ENCODE data around the gene WNT9A.
"Not testable (repeated sequence)": the region's sequence is repeated elsewhere in the genome, so short reads cannot be mapped to it uniquely, and the experiment has no call there.

The WNT9A gene

DNA sequence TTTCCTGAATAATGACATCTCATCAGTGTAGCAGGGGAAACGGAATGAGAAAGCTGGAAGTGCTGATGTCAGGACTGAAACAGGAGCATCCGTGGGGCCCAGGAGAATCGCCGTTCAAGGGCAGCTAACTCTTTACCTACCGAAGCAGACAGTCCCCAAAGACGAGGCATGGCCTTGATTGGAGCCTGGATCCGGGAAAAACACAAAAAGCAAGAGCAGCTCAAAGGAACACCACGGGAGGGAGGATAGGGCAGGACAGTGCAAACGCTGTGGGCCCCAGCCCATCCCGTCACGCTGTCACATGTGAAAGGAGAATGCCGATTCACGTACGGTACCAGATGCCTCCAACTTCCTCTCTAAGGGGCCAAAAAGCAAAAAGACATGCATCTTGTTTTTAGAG, 34.9 kb downstream of the WNT9A start:
- DNase-seq (ENCODE audit: low read depth in 2 of 3, low spot score in 2 of 3): no peak

DNA sequence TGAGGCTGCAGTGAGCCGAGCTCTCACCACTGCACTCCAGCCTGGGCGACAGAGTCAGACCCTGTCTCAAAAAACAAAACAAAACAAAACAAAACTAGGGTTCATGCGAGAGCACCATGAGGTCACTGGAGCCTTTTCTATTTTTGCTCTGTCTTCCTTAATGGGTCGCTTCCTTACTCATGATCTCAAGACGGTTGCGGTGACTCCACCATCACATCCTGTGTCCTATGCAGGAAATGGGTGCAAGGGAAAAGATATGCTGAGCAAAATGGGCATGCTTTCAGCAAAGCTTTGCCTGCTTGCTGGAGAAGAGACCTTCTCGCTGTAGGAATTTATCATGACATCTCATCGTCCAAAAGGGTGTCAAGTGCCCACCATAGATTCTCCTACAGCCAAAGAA, 36.4 kb downstream of the WNT9A start:
- no peak for DNase-seq (ENCODE audit: low read depth in 2 of 3, low spot score in 2 of 3)

DNA sequence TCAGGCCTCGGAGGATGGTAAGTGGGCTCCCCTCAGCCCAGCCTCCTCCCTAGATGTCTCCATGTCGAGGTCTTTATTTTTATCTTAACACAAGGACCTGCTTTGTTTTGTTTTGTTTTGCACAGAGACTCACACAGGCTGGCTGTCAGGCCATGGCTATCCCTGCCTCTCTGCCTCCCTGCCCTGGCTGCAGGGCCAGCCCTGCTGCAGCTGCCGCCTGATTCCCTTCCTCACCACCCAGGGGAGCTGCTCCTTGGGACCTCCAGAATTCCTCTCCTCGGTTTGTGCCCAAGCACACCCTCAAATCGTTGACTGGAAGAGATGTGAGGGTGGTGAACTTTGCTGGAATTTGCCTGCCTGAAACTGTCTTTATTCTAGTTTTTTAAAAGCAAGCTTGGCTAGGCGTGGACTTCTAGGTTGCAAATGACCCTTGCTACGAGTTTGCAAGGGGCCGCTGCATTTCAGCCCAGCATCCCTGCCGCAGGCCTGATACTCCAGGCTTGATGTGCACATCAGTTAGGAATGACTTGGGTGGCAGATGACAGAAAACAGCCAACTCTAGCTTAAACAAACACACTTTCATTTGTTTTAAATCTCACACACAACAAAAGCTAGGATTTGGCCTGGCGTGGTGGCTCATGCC, 37.1 kb downstream of the WNT9A start:
- no peak for DNase-seq (ENCODE audit: low read depth in 2 of 3, low spot score in 2 of 3)

DNA sequence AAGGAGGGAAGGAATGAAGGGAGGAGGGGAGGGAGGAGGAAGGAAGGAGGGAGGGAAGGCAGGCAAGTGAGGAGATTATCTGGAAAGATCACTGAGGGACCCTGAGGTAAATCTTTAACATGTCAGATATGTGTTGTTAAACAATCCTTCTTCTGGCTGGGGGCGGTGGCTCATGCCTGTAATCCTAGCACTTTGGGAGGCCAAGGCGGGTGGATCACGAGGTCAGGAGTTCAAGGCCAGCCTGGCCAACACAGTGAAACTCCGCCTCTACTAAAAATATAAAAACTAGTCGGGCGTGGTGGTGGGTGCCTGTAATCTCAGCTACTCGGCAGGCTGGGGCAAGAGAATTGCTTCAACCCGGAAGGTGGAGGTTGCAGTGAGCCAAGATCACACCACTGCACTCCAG, 37.8 kb downstream of the WNT9A start:
- not testable (repeated sequence) for DNase-seq (ENCODE audit: low read depth in 2 of 3, low spot score in 2 of 3)

DNA sequence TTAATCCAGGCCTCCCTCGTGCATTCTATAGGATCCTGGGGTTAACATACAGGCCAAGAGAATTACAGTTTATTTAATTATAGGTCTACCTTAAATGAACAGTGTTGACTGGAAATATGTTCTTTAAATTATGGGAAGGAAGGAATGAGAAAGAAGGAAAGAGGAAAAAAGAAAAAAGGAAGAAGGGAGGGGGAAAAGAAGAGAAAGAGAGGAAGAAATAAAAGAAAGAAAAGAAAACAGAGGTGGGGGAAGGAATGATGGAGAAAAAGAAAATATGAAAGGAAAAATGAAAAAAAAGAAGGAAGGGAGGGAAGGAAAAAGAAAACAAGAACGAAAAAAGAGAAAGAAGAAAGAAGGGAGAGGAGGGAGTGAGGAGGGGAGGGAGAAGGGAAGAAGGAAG, 38.5 kb downstream of the WNT9A start:
- no peak for DNase-seq (ENCODE audit: low read depth in 2 of 3, low spot score in 2 of 3)

DNA sequence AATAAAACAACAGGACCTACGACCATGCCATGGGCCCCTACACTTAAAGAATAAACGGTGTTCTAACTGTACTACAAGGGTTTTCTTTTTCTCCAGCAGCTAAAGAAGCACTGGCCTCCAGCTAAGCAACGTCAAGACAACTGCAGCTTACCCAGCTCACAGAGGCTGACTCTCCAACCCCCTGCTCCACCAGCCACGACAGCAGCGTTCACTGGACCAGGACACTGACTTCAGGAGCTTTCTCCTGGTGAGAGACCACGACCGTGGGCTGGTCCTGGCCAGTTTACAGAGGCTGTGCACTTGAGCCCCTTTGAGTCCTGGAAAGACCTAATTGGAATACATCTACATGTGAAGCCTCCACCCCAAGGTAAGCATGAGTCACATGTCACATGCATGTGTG, 39.4 kb downstream of the WNT9A start:
- no peak for DNase-seq (ENCODE audit: low read depth in 2 of 3, low spot score in 2 of 3)

DNA sequence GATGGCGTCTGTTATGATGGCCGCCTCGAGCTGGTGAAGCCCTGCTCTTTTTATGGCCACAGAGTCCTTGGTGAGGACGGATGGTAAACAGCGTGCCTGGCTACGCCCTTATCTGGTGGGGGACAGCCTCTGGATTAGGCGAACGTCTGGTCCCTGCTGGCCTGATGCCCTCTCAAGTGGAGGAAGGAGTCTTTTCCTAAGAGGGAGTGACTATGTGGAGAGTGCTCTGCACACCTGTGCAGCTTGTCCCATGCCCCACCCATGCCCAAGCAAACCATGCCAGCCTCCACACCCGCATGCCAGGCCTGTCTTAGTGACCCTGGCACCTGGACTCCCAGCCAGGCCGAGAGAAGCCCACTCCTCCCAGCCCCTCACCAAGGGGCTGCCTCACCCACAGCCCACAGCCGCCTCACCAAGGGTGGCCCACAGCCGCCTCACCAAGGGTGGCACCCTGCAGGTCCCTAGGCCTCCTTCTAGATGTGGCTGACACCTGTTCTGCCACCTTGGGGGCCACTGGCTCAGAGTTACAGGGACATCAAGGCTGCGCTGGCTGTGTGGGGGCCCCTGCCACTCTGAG, 40.2 kb downstream of the WNT9A start:
- DNase-seq (ENCODE audit: low read depth in 2 of 3, low spot score in 2 of 3): no peak

DNA sequence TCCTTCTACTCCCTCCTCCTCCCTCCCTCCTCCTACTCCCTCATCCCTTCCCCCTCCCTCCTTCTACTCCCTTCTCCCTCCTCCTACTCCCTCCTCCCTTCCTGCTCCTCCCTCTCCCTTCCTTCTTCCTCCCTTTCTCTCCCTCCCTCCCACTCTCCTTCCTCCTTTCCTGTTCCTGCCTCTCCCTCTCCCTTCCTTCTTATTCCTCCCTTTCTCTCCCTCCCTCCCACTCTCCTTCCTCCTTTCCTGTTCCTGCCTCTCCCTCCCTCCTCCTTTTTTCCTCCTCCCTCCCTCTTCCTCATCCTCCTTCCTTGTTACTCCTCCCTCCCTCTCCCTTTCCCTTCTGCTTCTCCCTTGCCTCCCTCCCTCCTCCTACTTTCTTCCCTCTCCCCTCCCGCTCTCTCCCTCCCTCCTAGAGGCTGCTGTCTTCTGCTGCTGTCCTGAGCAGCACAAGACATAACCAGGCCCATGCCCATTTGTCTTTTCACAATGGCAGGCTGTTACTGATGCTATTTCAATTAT, 41.1 kb downstream of the WNT9A start:
- DNase-seq (ENCODE audit: low read depth in 2 of 3, low spot score in 2 of 3): no peak

DNA sequence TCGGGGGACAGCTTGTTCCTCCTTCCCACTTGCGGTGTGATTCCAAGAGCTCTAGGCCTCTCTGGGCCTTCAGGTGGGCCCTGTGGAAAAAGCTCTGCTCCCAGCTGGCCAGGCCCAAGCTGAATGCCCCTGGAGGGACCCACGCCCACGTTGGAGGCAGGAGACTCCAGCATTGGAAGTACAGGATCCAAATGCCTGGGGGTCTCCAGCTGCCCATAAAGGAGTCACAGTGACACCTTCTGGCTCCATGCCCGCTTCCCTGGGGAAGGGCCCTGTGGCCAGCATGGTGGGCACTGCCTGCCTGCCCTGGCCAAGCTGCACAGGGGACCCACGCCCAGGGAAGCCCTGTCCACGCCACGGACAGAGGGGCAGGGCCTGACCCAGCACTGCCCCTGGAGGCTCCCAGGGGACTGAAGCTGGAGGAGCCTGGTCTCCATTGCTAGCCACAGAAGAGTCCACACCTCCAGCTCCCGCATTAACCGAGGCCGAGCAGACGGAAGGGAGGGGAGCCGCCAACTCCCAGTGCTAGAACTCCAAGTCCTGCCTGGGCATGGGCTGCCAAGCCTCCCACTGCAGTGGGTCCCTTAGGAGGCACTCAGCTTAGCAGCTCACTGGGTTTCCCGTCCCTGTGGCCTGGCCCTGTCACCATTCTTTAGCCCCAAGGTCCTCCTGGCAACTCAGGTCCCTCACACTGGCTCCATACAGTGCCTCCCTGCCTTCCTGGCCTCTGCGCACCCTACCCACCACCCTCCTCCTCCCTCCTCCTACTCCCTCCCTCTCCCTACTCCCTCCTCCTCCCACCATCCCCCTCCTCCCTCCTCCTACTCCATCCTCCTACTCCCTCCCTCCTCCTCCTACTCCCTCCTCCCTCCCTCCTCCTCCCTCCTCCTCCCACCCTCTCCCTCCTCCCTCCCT, 41.9 kb downstream of the WNT9A start:
- no peak for DNase-seq (ENCODE audit: low read depth in 2 of 3, low spot score in 2 of 3)

DNA sequence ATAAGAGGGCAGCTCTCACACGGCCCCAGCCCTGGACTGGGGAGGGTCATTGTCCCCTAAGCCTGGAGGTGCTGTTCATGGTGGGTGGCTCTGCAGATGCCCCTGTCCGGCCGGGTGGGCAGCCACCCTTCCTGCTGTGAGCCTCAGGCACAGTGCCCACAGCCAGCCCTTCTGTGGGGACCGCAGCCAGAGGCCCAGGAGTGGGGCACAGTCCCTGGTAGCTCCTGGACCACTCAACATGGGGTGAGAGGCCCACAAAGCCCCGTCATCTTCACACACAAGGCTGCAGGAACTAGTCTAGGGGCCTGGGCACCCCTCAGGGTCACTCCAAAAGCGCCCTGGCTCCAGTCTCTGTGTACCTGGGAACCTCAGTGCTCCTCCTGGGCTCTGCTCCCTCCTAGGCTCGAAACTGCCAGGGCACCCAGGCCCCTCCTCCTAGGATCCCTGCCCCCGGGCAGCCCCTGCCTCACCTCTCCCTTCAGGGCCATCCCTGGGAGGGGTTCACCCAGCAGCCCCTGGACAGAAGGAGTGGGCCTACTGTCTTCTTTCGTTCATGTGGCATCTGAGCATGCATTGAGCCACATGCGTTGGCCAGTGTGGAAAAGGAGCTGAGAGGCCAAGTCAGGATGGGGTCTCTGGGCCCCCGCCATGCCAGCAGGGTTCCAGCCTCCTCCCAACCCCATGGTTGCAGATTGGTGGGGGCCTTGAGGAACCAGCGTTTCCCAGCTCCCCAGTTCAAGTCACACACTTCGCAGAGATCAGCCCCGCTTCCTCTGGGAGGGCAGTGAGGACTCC, 43.0 kb downstream of the WNT9A start:
- no peak for DNase-seq (ENCODE audit: low read depth in 2 of 3, low spot score in 2 of 3)

DNA sequence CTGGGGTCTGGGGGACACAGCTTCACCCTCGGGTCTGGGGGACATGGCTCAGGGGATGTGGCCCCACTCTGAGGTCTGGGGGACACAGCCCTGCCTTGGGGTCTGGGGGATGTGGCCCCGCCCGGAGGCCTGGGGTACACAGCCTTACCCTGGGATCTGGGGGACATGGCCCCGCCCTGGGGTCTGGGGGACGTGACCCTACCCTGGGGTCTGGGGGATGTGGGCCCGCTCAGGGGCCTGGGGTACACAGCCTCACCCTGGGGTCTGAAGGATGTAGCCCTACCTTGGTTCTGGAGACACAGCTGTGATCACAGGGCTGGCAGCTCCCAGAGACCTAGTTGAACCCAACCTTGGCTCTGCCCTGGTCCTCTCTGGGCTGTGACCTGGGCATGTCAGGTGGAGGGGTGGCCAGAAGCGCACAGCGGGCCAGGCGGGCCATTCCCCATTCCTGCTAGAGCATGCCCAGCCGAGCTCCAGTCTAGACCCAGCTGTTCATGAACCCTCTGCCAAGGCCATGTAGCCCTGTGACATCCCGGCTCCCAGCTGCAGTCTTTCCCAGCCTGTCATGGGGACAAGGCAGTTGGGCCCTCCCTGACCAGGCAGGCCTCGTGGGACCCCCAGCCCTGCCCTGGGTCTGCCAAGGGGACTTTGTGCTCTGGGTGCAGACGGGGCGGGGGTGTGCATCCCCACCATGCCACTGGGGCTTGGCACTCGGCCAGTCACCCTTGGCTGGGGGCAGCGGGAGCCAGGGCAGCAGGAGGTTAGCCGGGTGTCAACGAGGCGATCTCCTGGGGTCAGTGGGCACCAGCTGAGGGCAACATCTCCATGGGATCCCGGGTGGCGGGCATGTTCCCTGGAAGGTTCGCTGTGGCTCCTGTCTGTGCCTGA, 43.9 kb downstream of the WNT9A start:
- no peak for DNase-seq (ENCODE audit: low read depth in 2 of 3, low spot score in 2 of 3)

DNA sequence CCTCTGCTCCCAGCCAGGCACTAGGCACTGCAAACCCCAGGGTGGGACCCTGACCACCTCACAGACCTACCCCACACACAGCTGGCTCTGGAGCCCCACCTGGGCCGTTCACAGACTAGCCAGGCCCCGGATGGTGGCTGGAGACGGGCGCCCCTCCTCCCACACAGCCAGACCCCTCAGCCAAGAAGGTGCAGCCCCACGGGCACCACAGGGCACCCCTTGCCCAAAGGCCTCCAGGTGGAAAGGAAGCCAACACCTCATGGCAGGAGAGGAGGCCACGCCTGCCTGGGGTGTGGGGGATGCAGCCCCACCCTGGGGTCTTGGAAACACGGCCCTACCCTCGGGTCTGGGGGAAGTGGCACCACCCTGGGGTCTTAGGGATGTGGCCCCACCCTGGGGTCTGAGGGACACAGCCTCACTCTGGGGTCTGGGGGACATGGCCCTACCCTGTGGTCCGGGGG, 44.6 kb downstream of the WNT9A start:
- no peak for DNase-seq (ENCODE audit: low read depth in 2 of 3, low spot score in 2 of 3)

DNA sequence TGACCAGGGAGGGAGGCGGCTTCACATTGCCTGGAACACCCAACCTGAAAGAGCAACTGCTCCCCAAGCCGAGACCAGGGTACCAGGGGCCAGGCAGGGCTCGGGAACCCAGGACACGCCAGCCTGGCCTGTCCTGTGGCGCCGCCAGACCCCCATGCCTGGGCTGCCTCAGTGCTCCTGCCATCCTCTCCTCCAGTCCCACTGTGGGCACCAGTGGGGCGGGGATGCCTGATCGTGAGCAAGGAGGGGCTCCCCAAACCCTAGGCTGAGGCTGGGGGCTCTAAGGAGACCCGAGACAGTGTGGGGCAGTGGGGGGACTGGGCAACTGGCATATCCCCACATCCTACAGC, 45.1 kb downstream of the WNT9A start:
- DNase-seq (ENCODE audit: low read depth in 2 of 3, low spot score in 2 of 3): no peak

DNA sequence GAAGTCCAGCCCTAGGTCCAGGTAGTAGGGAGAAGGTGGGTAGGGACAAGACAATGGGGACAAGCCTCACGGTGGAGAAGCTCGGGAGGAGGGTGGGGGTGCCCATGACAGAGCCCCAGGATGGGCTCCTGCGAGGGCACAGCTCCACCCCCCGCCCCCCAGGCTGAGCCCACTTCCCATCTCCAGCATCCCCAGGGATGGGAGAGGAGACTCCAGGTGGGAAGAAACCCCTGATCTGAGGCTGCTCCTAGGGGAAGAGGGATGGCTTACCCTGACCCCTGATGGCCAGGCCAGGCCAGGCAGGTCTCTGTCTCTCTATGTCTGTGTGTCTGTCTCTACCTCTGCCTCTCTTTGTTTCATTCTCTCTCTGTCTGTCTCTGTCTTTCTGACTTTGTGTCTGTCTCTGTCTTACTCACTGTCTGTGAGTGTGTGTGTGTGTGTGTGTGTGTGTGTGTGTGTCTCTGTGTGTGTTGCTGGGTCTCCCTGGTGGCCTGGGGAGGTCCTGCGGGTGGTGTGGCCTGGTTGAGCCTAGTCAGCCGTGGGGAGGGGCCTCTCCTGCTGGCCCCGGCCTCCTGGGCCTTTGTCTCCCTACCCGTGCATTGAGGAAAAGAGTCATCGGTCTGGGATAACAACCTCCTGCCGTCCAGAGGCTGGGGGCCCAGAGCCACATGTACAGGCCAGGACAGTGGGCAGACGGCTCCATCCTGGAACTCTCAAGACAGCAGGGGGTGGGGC, 45.7 kb downstream of the WNT9A start:
- DNase-seq (ENCODE audit: low read depth in 2 of 3, low spot score in 2 of 3): no peak

DNA sequence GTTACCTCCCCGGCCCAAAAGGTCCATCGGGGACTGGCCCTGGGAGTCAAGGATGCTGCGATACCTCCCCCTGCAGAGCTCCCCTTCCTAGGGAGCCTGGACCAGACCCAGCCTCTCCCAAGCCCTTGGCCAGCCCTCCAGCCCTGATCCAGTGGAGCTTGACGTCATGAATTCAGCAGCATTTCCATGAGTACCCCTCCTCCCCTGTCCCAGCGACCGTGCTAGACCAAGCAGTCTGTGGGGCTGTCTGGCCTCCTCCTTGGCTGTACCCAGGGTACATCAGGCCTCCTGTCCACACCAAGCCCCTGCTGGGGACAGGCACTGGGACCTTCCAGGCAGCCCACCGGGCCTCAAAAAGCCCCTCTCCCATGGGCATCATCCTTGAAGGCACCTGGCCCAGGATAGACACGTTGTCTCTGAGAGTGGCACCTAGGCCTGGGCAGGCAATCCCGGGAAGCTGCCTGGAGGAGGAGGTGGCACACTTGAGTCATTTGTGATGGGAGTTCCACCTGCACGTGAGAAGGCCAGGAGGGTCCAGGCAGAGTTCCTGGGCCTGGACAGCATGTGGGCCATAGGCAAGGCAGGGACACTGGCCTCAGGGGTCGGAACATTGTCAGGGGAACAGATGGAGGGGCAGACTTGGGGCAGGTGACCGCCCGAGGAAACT, 46.4 kb downstream of the WNT9A start:
- no peak for DNase-seq (ENCODE audit: low read depth in 2 of 3, low spot score in 2 of 3)

DNA sequence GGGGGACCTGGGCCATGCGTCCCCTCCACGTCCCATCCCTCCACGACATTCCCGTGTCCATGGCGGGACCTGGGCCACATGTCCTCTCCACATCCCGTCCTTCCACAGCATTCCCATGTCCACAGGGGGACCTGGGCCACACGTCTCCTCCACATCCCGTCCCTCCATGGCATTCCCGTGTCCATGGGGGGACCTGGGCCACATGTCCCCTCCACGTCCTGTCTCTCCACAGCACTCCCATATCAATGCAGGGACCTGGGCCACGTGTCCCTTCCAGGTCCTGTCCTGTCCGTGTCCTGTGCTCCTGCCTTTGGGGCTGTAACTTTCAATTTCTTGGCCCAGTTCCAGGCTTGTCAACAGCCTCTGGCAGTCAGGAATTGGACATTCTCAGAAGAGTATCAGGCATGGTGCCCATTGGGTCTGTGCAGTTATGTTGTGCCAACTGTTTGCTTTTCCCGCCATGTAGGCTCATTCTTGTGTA, 47.1 kb downstream of the WNT9A start:
- no peak for DNase-seq (ENCODE audit: low read depth in 2 of 3, low spot score in 2 of 3)

DNA sequence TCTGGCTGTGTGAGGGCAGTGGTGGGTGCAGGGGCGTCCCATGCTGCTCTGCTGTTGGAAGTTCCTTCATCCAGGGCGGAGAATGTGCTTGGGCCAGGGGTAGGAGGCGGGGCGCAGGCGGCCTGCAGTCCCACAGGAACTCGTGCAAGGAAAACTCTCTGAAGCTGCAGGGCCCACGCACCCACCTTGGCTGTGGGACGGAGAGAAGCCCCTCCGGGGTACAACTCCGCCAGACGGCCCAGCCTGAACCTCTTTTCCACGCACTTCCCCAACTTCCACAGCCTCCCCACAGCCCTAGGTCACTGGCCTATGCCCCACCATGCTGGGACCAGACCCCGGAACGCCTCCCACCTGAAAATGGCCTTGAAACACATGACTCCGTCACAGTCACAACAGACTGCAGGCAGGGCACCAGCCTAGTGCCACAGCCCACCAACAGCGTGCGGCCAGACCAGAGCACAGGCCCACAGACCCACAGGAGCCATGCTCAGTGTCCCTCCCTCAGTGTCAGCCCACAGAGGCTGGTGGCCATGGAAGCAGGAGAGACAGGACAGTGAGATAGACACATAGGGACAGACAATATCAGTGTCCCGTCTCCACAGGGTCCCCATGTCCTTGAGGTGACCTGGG, 47.8 kb downstream of the WNT9A start:
- DNase-seq (ENCODE audit: low read depth in 2 of 3, low spot score in 2 of 3): no peak

DNA sequence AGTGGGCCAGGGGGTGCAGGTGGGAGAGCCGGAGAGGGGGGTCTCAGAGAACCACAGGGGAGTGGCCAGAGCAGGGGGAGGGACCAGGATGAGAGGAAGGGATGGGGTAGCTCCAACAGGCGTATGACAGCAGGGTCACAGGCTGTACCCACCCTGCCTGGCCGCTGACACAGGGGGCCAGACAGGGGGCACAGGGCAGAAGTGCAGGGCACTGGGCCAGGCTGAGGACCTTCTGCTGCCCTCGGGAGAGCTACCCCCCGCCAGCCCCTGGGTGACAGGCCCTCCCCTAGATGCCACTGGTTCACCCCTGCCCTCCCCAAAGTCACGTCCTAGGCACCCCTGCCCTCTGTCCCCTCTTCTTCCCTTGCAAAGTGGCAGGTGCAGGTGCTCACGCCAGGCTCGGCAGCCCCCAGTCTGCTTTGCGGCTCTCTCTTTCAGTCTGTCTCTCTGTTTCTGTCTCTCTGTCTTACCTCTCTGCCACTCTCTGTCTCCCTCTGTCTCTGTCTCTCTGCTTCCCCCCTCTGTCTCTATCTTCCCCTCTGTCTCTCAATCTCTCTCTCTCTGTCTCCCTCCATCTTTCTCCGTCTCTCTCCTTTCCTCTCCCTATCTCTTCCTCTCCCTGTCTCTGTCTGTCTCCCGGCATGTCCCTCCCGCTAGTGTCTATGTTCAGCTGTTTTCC, 48.5 kb downstream of the WNT9A start:
- no peak for DNase-seq (ENCODE audit: low read depth in 2 of 3, low spot score in 2 of 3)
